ENCODE data around the gene TRAF2.

TRAF2 gene

DNA sequence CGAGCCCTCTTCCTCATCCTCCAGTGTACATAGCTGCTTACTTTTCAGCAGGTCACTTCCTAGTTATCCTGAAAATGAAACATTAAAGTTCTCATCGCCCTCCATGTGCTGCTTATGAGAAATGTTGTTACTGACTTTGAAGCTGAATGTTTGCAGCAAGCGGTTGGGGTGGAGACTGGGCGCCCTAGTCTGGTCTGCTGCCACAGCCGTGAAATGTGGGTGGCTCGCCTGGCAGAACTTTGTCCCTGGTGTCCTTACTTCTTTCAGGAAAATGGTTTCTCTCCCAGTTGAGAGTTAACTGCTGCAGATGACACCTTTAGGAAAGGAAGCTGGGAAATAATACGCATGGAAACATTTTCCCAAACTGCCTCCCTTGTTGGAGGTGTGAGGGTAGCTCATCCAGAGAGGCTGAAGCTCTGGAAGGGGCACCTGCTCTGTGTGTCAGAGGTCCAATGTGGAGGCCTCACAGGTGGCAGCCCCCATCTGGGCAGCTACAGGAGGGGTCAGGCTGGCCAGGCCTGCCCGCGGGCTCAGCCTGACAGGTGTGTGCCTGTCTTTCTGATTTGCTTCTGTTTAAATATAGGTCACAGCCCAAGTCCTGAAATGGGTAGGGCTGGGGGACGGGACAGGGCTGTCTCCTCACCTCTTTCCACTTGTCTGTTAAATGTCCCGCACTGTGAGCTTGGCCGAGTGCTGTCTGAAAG, 24.0 kb downstream of the TRAF2 start:
- Histone ChIP-seq H3K9ac (ENCODE audit: low read length in 5 of 5) (no peak overlapping the region), H3K4me1 (ENCODE audit: control insufficient read depth in 5 of 5, insufficient read depth in 5 of 5, low read length in 5 of 5) (no peaks in the 10 kb centered on the region), H3K4me3 (ENCODE audit: low read depth in 1 of 5, low read length in 5 of 5) (no peak overlapping the region), H3K36me3 (ENCODE audit: control insufficient read depth in 5 of 5, insufficient read depth in 5 of 5, low read length in 5 of 5) (peaks cover 0 to 68% (median 41%) of the 10 kb centered on the region in 5 donors), H3K27me3 (ENCODE audit: control insufficient read depth in 5 of 5, insufficient read depth in 4 of 5, low read length in 5 of 5) (no peaks in the 10 kb centered on the region), H3K9me3 (ENCODE audit: control insufficient read depth in 5 of 5, low read length in 5 of 5) (no peaks in the 10 kb centered on the region), H3K27ac (ENCODE audit: low read depth, low read length) (no peak overlapping the region)

DNA sequence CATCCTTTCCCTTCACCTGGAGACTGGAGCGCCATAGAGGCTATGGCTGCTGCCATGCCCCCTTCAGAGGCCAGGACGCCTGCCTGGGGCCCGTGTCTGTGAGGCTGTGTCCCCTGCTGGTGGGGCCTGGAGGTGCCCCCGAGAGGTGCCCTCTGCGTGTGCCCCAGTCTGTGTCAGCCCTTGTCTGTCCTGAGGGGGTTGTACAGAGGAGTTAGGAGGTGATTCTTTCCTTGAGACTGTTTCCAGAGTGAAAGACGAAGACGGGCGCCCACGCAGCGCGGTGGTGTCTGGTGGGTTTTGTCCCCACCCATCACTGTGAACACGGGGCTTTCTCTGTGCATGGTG, 24.6 kb downstream of the TRAF2 start:
- no peak overlapping the region for H3K9ac ChIP-seq (ENCODE audit: low read length in 5 of 5)
- H3K36me3 ChIP-seq (ENCODE audit: control insufficient read depth in 5 of 5, insufficient read depth in 5 of 5, low read length in 5 of 5) = peaks cover 0 to 73% (median 46%) of the 10 kb centered on the region in 5 donors
- H3K27ac ChIP-seq (ENCODE audit: low read depth, low read length) = no peak overlapping the region
- no peaks in the 10 kb centered on the region for H3K27me3 ChIP-seq (ENCODE audit: control insufficient read depth in 5 of 5, insufficient read depth in 4 of 5, low read length in 5 of 5)
- H3K4me1 ChIP-seq (ENCODE audit: control insufficient read depth in 5 of 5, insufficient read depth in 5 of 5, low read length in 5 of 5) = no peaks in the 10 kb centered on the region
- no peak overlapping the region for H3K4me3 ChIP-seq (ENCODE audit: low read depth in 1 of 5, low read length in 5 of 5)
- H3K9me3 ChIP-seq (ENCODE audit: control insufficient read depth in 5 of 5, low read length in 5 of 5) = no peaks in the 10 kb centered on the region

DNA sequence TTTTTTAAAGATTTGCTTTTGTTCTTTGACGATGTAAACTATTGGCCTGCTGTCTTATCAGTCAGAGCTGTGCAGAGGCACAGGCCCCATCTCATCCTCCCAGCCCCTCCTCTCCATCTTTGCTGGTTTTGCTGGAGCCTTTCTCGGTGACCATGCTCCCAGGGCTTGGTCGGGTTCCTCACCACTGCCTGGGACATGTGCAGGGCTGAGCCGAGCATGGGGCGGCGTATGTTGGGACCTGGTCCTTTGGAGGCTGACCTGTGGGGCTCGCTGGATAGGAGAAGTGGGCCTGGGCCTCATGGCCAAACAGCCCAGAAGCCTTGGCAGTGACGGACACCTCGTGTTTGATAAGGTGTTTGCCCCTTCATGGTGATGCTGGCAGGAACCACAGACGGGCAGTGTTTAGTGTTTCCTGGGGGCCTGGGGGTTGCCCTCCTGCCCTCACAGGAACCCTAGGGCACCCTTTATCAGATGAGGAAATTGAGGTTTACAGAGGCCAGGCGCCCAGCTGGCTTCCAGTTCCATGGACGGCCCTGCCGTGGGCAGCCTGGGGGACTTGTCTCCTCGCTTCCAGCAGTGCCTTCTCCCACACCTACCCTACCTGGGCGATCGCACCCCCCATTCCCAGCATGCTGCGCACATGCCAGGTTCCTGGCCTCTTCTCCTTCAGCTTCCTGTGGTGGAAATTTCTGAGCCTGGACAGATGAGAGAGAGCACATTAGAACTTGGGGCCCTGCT, 27.6 kb downstream of the TRAF2 start:
- no peak overlapping the region for H3K4me3 ChIP-seq (ENCODE audit: low read depth in 1 of 5, low read length in 5 of 5)
- H3K27ac ChIP-seq (ENCODE audit: low read depth, low read length) = no peak overlapping the region
- H3K9ac ChIP-seq (ENCODE audit: low read length in 5 of 5) = no peak overlapping the region
- peaks cover 0 to 76% (median 54%) of the 10 kb centered on the region in 5 donors for H3K36me3 ChIP-seq (ENCODE audit: control insufficient read depth in 5 of 5, insufficient read depth in 5 of 5, low read length in 5 of 5)
- H3K4me1 ChIP-seq (ENCODE audit: control insufficient read depth in 5 of 5, insufficient read depth in 5 of 5, low read length in 5 of 5) = no peaks in the 10 kb centered on the region
- no peaks in the 10 kb centered on the region for H3K9me3 ChIP-seq (ENCODE audit: control insufficient read depth in 5 of 5, low read length in 5 of 5)
- H3K27me3 ChIP-seq (ENCODE audit: control insufficient read depth in 5 of 5, insufficient read depth in 4 of 5, low read length in 5 of 5) = no peaks in the 10 kb centered on the region

DNA sequence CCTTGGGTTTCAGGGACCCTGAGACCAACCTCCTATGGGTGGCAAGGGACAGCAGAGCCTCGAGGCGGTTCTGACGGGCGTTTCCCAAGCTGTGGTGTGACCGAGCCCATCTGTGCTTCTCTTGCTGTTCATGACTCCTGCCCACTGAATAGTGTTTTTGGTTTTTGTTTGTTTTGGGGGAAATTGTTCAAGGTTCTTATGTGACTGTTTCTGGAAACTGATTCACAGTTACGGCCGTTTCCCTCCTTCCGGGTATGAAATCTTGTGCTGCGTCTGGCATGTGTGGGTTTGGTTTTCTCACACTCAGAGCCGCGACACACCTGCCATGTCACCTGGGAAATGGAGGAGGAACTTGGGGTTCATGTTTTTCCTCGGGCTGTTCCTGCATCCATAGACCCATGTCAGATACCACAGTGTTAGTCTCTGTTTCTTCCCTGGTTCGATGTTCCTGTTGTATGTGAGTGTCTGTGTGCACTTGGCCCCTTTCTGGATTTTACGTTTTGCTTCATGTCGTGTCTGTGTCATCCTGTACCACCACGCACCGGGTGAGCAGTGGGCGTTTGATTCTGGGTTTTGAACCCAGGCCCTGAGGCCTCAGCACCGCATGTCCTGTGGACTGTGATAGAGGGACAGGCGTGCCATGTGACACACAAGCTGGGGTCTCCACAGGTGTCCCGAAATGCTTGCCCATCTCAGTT, 29.5 kb downstream of the TRAF2 start:
- Histone ChIP-seq H3K4me1 (ENCODE audit: control insufficient read depth in 5 of 5, insufficient read depth in 5 of 5, low read length in 5 of 5) (no peaks in the 10 kb centered on the region), H3K36me3 (ENCODE audit: control insufficient read depth in 5 of 5, insufficient read depth in 5 of 5, low read length in 5 of 5) (peaks cover 0 to 71% (median 52%) of the 10 kb centered on the region in 5 donors), H3K27me3 (ENCODE audit: control insufficient read depth in 5 of 5, insufficient read depth in 4 of 5, low read length in 5 of 5) (no peaks in the 10 kb centered on the region), H3K9ac (ENCODE audit: low read length in 5 of 5) (no peak overlapping the region), H3K4me3 (ENCODE audit: low read depth in 1 of 5, low read length in 5 of 5) (no peak overlapping the region), H3K9me3 (ENCODE audit: control insufficient read depth in 5 of 5, low read length in 5 of 5) (no peaks in the 10 kb centered on the region), H3K27ac (ENCODE audit: low read depth, low read length) (no peak overlapping the region)

DNA sequence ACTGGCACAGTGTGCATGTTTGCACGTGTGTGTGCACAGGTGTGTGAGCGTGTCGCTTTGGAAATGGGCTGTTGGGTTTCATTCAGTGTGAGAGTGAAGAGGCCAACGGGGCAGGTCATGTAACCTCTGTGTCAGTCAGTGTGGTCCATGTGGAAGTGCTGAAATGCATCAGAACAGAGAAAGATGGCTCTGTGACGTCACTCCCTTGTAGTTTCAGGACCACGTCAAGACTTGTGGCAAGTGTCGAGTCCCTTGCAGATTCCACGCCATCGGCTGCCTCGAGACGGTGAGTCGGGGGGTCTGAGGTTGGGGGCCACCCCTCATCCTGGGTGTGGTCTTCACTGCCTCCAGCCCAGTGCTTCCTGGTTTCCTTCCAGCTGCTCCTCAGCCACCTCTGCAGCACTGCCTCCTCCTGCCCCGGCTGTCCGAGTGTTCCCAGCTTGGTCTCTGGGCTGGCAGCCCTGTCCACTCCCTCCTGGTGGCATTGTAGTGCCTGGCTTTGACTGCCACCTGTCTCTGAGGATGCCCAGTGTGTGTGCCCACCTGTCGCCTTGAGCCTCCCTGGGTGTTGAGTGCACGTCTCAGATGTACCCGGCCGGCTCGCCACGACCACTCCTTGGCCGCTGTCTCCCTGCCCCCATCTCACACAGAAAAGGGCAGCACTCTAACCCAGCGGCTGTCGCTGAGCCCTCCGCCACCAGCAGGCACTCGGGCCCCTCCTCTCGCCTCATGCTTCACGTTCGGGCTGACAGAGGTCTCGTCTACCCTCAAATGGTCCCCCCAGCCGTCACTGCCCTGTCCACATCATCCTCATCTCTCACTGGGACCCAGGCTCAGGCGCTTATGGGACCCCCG, 30.2 kb downstream of the TRAF2 start:
- Histone ChIP-seq H3K4me1 (ENCODE audit: control insufficient read depth in 5 of 5, insufficient read depth in 5 of 5, low read length in 5 of 5) (peaks cover 0 to under 1% (median 0%) of the 10 kb centered on the region in 5 donors), H3K4me3 (ENCODE audit: low read depth in 1 of 5, low read length in 5 of 5) (no peak overlapping the region), H3K9ac (ENCODE audit: low read length in 5 of 5) (no peak overlapping the region), H3K27ac (ENCODE audit: low read depth, low read length) (no peak overlapping the region), H3K36me3 (ENCODE audit: control insufficient read depth in 5 of 5, insufficient read depth in 5 of 5, low read length in 5 of 5) (peaks cover 0 to 75% (median 55%) of the 10 kb centered on the region in 5 donors), H3K27me3 (ENCODE audit: control insufficient read depth in 5 of 5, insufficient read depth in 4 of 5, low read length in 5 of 5) (no peaks in the 10 kb centered on the region), H3K9me3 (ENCODE audit: control insufficient read depth in 5 of 5, low read length in 5 of 5) (no peaks in the 10 kb centered on the region)

DNA sequence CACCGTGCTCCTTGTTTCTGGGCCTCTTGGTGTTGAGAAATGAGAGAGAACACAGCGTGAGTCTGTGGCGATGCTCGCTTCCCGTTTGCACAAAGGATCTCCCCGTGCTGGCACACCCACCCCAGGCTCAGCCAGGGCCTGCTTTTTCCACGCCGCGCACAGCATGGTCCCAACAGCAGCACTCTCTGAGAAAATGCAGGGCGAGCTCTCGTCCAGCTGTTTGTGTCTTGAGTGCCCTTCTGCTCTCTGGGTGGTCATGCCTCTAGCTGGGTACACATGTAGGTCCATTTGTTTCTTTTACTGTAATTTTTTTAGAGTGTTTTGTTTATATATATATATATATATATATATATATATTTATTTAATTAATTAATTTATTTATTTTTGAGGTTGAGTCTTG, 31.6 kb downstream of the TRAF2 start:
- no peak overlapping the region for H3K4me3 ChIP-seq (ENCODE audit: low read depth in 1 of 5, low read length in 5 of 5)
- no peak overlapping the region for H3K27ac ChIP-seq (ENCODE audit: low read depth, low read length)
- no peaks in the 10 kb centered on the region for H3K27me3 ChIP-seq (ENCODE audit: control insufficient read depth in 5 of 5, insufficient read depth in 4 of 5, low read length in 5 of 5)
- no peaks in the 10 kb centered on the region for H3K9me3 ChIP-seq (ENCODE audit: control insufficient read depth in 5 of 5, low read length in 5 of 5)
- H3K36me3 ChIP-seq (ENCODE audit: control insufficient read depth in 5 of 5, insufficient read depth in 5 of 5, low read length in 5 of 5) = peaks cover 0 to 74% (median 59%) of the 10 kb centered on the region in 5 donors
- H3K4me1 ChIP-seq (ENCODE audit: control insufficient read depth in 5 of 5, insufficient read depth in 5 of 5, low read length in 5 of 5) = peaks cover 0 to 4% (median 0%) of the 10 kb centered on the region in 5 donors
- no peak overlapping the region for H3K9ac ChIP-seq (ENCODE audit: low read length in 5 of 5)

DNA sequence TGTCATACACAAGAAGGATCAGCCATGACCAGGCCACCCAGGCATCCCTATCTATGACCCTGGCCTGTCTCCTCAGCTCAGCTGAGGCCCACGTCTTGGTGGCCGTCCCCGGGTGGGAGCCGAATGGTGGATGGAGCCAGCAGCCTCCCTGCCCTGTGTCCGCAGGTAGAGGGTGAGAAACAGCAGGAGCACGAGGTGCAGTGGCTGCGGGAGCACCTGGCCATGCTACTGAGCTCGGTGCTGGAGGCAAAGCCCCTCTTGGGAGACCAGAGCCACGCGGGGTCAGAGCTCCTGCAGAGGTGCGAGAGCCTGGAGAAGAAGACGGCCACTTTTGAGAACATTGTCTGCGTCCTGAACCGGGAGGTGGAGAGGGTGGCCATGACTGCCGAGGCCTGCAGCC, 33.8 kb downstream of the TRAF2 start:
- no peak overlapping the region for H3K9ac ChIP-seq (ENCODE audit: low read length in 5 of 5)
- H3K36me3 ChIP-seq (ENCODE audit: control insufficient read depth in 5 of 5, insufficient read depth in 5 of 5, low read length in 5 of 5) = peaks cover 0 to 63% (median 56%) of the 10 kb centered on the region in 5 donors
- no peak overlapping the region for H3K27ac ChIP-seq (ENCODE audit: low read depth, low read length)
- no peak overlapping the region for H3K4me3 ChIP-seq (ENCODE audit: low read depth in 1 of 5, low read length in 5 of 5)
- H3K27me3 ChIP-seq (ENCODE audit: control insufficient read depth in 5 of 5, insufficient read depth in 4 of 5, low read length in 5 of 5) = no peaks in the 10 kb centered on the region
- H3K9me3 ChIP-seq (ENCODE audit: control insufficient read depth in 5 of 5, low read length in 5 of 5) = no peaks in the 10 kb centered on the region
- peaks cover 0 to 15% (median 8%) of the 10 kb centered on the region in 5 donors for H3K4me1 ChIP-seq (ENCODE audit: control insufficient read depth in 5 of 5, insufficient read depth in 5 of 5, low read length in 5 of 5)

DNA sequence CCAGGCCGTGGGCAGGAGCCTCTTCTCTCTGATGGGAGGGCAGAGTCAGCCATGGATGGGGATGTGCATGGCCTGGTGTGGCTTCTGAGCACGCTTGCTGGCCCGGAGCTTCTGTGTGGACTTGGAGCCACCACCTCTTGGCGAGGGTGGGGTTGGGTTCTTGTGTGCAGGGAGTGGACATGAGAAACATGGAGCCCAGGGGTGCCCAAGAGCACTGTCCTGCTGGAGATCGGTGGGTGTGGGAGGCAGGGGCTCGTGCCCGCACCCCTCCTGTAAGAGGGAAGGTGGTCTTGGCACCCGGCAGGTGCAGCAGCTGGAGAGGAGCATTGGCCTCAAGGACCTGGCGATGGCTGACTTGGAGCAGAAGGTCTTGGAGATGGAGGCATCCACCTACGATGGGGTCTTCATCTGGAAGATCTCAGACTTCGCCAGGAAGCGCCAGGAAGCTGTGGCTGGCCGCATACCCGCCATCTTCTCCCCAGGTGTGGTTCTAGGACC, 34.5 kb downstream of the TRAF2 start:
- H3K4me3 ChIP-seq (ENCODE audit: low read depth in 1 of 5, low read length in 5 of 5) = no peak overlapping the region
- H3K9me3 ChIP-seq (ENCODE audit: control insufficient read depth in 5 of 5, low read length in 5 of 5) = no peaks in the 10 kb centered on the region
- no peak overlapping the region for H3K9ac ChIP-seq (ENCODE audit: low read length in 5 of 5)
- peaks cover 0 to 59% (median 50%) of the 10 kb centered on the region in 5 donors for H3K36me3 ChIP-seq (ENCODE audit: control insufficient read depth in 5 of 5, insufficient read depth in 5 of 5, low read length in 5 of 5)
- no peak overlapping the region for H3K27ac ChIP-seq (ENCODE audit: low read depth, low read length)
- H3K4me1 ChIP-seq (ENCODE audit: control insufficient read depth in 5 of 5, insufficient read depth in 5 of 5, low read length in 5 of 5) = peaks cover 0 to 22% (median 14%) of the 10 kb centered on the region in 5 donors
- H3K27me3 ChIP-seq (ENCODE audit: control insufficient read depth in 5 of 5, insufficient read depth in 4 of 5, low read length in 5 of 5) = no peaks in the 10 kb centered on the region

DNA sequence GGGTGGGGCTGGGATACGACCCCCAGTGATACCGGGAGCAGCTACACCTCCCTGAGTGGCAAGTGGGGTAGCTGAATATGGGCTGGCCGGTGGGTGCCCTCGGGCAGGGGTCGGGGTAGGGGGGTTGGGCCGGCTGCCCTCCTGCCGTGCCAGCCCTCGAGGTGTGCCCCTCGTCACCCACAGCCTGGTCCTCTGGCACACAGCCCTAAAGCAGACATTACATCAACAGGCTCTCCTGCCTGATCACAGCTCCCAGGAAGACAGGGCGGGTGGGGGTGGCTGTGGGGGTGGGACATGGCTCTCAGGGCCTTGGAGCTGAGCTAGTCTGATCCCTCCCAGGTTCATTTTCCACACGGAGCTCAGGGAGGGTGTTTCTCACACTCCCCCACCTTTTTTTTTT, 35.0 kb downstream of the TRAF2 start:
- peaks cover 0 to 59% (median 50%) of the 10 kb centered on the region in 5 donors for H3K36me3 ChIP-seq (ENCODE audit: control insufficient read depth in 5 of 5, insufficient read depth in 5 of 5, low read length in 5 of 5)
- H3K4me3 ChIP-seq (ENCODE audit: low read depth in 1 of 5, low read length in 5 of 5) = no peak overlapping the region
- no peak overlapping the region for H3K27ac ChIP-seq (ENCODE audit: low read depth, low read length)
- H3K9ac ChIP-seq (ENCODE audit: low read length in 5 of 5) = no peak overlapping the region
- peaks cover 0 to 27% (median 14%) of the 10 kb centered on the region in 5 donors for H3K4me1 ChIP-seq (ENCODE audit: control insufficient read depth in 5 of 5, insufficient read depth in 5 of 5, low read length in 5 of 5)
- H3K9me3 ChIP-seq (ENCODE audit: control insufficient read depth in 5 of 5, low read length in 5 of 5) = no peaks in the 10 kb centered on the region
- H3K27me3 ChIP-seq (ENCODE audit: control insufficient read depth in 5 of 5, insufficient read depth in 4 of 5, low read length in 5 of 5) = no peaks in the 10 kb centered on the region
